GM10266 (cell line): ENCODE measurements around the gene NDST4.
"Not testable (repeated sequence)": the region's sequence is repeated elsewhere in the genome, so short reads cannot be mapped to it uniquely, and the experiment has no call there.

Experiments used
- DNase-seq: peaks from one replicate; pipeline ENCODE4 v3.0.0; 2012; ENCODE audit errors: extremely low spot score
- TF ChIP-seq, protein P1 (sequence below): IDR thresholded peaks from 2 replicates; pipeline ENCODE4 v1.5.1; 2012; ENCODE audit warnings: mild to moderate bottlenecking, low read depth; ENCODE audit not compliant: control insufficient read depth, insufficient read depth; ENCODE audit errors: missing control alignments

Gene NDST4

DNA sequence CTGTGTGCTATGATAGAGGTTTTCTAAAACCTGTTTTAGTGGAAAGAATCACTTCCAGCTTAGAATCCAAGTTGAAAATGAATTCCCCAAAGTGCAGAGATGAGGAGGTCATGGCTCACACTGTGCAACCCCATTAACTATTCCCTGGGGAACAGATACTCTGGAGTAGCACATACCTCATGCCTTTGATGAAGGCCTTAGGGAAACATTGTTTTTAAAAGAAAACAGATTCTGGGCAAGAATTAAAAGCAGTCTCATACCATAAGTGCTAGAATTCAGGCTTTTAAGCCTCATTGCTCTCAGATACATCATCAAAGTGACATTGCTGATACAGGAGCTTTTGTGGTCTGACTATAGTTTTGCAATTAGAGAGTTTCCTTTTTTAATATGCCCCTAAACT is 115.1 kb downstream of the NDST4 start:
- TF ChIP-seq, protein P1, sequence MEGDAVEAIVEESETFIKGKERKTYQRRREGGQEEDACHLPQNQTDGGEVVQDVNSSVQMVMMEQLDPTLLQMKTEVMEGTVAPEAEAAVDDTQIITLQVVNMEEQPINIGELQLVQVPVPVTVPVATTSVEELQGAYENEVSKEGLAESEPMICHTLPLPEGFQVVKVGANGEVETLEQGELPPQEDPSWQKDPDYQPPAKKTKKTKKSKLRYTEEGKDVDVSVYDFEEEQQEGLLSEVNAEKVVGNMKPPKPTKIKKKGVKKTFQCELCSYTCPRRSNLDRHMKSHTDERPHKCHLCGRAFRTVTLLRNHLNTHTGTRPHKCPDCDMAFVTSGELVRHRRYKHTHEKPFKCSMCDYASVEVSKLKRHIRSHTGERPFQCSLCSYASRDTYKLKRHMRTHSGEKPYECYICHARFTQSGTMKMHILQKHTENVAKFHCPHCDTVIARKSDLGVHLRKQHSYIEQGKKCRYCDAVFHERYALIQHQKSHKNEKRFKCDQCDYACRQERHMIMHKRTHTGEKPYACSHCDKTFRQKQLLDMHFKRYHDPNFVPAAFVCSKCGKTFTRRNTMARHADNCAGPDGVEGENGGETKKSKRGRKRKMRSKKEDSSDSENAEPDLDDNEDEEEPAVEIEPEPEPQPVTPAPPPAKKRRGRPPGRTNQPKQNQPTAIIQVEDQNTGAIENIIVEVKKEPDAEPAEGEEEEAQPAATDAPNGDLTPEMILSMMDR: no peak
- no peak for DNase-seq

DNA sequence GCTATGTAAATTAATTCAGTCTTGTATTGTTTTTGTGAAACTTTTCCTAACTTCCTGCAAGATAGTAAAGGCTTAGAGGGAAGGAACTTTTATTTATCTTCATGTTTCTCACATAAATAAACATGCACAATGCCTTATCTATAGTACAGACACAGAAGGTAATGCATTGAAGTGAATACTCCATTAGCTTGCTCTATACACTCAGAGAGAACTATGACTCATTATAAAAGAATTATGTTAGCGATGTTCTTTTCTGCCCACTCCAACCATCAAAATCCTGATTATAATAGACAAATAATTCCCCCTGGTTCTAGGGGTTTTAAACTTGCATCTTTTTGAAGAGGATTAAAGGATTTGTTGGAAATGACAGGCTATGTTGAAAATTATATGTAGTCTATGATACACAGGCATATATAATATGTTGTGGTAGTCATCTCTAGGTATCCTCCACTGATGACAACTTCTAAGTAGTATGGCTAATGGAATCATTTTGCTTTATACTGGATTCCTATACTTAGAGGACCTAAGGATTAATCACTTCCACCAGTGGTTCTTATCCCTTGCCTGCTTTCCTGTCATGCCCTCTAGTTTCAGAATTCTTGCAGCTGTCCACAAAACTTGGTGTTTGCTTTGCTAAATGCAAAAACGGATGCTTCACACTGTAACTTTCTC is 115.7 kb downstream of the NDST4 start:
- no peak for DNase-seq
- TF ChIP-seq, protein P1: no peak

DNA sequence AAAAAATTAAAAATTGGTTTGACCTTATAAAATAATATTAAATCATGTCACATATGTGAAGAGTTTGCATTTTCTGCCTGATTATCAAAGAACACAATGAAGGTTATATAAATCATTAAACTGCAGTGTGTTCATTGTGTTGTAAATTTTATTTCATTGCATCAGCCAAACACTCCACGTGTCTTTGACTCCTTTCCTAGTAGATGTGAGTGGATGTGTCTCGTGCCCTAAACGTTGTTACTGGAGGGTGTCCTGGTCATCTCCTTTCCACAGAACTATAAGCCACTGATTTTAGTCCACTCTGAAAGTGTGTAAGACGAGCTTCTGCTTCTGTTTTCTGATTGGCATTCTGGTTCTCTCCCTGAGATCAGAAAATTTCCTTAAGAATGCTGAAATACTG is 127.3 kb downstream of the NDST4 start:
- TF ChIP-seq, protein P1: no peak
- no peak for DNase-seq

DNA sequence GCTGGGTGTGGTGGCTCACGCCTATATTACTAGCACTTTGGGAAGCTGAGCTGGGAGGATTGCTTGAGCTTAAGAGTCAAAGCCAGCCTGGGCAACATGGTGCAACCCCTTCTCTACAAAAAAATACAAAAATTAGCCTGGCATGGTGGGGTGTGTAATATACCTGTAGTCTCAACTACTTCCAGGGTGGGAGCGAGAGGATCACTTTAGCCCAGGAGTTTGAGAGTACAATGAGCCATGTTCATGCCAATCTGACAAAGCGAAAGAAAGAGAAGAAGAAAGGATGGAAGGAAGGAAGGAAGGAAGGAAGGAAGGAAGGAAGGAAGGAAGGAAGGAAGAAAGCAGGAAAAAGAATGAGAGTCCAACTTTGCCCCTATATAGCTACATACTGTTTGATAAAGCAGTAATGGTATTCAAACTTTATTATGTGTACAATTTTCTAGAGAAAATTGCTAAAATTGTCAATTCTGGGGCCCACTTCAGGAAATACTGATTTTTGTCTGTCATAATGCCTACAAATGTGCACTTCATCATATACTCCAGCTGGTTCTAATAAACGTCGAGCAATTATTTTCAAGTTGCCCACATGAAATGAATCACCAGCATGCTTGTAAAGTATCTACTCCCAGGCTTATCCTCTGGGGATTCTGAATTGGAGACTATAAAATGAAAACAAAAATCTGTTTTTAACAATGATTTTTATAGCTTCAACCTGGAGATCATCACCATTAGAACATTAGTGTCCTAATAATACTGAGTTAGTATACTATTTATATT is 132.3 kb downstream of the NDST4 start:
- DNase-seq: no peak
- TF ChIP-seq, protein P1: no peak

DNA sequence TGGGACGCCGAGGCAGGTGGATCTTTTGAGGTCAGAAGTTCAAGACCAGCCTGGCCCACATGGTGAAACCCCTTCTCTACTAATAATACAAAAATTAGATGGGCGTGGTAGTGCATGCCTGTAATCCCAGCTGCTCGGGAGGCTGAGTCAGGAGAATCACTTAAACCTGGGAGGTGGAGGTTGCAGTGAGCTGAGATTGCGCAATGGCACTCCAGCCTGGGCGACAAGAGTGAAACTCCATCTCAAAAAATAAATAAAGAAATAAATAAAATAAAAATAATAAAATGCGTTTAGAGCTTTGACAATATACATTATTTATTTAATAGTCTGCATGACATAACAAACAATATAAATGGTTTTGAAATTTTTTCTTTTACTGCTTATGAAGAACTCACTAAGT is 133.0 kb downstream of the NDST4 start:
- not testable (repeated sequence) for DNase-seq

DNA sequence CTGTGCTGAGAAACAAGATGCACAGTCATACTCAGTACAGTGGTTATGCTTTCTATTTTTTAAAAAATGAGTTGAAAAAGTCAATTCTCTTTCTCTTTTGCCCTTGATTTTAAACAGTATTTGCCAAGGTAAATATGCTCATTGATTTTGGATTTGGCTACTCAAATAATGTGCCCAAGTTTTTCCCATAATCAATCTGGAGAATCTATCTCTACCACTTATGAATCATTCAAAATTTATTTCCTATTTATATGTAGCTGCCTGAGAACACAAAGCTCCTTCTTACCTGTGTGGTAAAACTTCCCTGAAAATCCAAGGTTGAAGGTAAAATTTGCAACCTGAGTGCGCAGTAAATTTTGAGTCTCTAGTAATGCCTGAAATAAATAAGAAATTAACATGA is 136.5 kb downstream of the NDST4 start:
- DNase-seq: no peak
- TF ChIP-seq, protein P1: no peak

DNA sequence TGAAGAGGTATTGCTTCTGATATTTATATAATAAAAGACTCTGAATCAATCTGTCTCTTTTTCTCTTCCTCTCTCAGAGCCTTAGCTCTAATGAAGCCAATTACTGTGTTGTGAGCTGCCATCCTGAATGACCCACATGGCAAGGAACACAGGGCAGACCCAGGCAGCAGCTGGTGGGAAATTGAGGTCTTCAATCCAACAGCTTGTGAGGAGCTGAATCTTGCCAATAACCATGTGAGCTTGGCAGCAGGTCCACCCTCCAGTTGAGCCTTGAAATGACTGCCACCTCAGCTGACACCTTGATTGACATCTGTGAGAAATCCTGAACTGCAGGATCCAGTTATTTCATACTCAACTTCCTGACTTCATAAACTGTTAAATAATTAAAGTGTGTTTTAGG is 149.4 kb downstream of the NDST4 start:
- TF ChIP-seq, protein P1: no peak

More for the DNA sequence above, 149.4 kb downstream of the NDST4 start:
- no peak for DNase-seq
